ENCODE data around the gene AGTR2. TPM values are rescaled to one million over a fixed set of nuclear protein-coding genes. Genes with fewer than 3 reads are reported as not detected.
"Not testable (repeated sequence)": the region's sequence is repeated elsewhere in the genome, so short reads cannot be mapped to it uniquely, and the experiment has no call there.

Gene AGTR2
- total RNA-seq (not detected), polyA plus RNA-seq (not detected), total RNA-seq (0 reads per million in 6 experiments)

DNA sequence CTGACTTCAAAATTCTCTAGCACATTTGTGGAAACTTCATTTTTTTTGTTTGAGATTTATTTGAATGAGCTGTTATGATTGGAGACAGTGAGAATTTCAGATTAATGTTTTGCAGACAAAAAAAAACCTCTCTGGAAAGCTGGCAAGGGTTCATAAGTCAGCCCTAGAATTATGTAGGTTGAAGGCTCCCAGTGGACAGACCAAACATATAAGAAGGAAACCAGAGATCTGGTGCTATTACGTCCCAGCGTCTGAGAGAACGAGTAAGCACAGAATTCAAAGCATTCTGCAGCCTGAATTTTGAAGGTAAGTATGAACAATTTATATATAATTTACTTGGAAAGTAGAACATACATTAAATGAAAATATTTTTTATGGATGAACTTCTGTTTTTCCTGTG is at the start of gene AGTR2:
Gene AGTR2 (plus strand): TSS at position 234 of the 400 bp plus-strand sequence. CDS start 1,537 bp downstream, outside the sequence.
- Mint-ChIP-seq H3K4me1 (no peaks in the 10 kb centered on the region), H3K36me3 (no peaks in the 10 kb centered on the region), H3K4me3 (no peak within 1 kb of the TSS), H3K27ac (no peak within 1 kb of the TSS), H3K9me3 (peaks cover 0 to 4% (median 0%) of the 10 kb centered on the region in 9 donors), H3K27me3 (no peaks in the 10 kb centered on the region)
- POLR2A ChIA-PET, result no interaction called here
- DNase-seq (no peak), ATAC-seq (no peak)

DNA sequence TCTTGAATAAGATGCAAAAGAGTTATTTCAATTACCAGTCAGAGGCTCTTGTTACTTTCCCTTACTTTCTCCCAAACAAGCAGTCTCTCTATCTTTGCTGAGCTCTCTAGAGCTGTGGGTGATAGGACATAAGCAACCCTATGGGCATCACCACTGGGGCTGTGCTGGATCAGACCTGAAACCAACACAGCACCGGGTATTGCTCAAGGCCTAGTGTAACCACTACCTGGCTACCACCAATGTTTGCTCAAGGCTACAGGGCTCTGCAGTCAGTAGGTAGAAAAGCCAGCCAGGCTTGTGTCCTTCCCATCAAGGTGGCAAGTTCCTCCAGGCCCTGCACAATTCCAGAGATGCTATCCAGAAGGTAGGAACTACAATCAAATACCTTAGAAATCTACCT is 35.3 kb upstream of the AGTR2 start:
- POLR2A ChIA-PET, result interaction anchor here (0.6 kb wide), 1 partner anchor 1191 kb away, joined by 3 read pairs; no protein-coding TSS in a partner anchor
- DNase-seq, result no peak
- Mint-ChIP-seq H3K9me3 (peaks cover 0 to 8% (median 0%) of the 10 kb centered on the region in 9 donors), H3K27me3 (no peaks in the 10 kb centered on the region), H3K4me3 (no peak overlapping the region), H3K27ac (no peak overlapping the region), H3K36me3 (no peaks in the 10 kb centered on the region), H3K4me1 (no peaks in the 10 kb centered on the region)
- ATAC-seq, result no peak

GRCh38 chrX:116141270-116141669 is 29.3 kb upstream of the AGTR2 start:
- H3K4me1 Mint-ChIP-seq, H3K27me3 Mint-ChIP-seq, H3K4me3 Mint-ChIP-seq, ATAC-seq, H3K9me3 Mint-ChIP-seq, H3K36me3 Mint-ChIP-seq, POLR2A ChIA-PET, DNase-seq, H3K27ac Mint-ChIP-seq: not testable (repeated sequence)

- POLR2A ChIA-PET, result no interaction called here
- DNase-seq (no peak), ATAC-seq (no peak)
- no peaks in the 10 kb centered on the region for H3K36me3 Mint-ChIP-seq
- no peaks in the 10 kb centered on the region for H3K4me1 Mint-ChIP-seq
- no peak overlapping the region for H3K27ac Mint-ChIP-seq
- no peaks in the 10 kb centered on the region for H3K27me3 Mint-ChIP-seq
- no peak overlapping the region for H3K4me3 Mint-ChIP-seq
- peaks cover 0 to 9% (median 0%) of the 10 kb centered on the region in 9 donors for H3K9me3 Mint-ChIP-seq
Observed at GRCh38 chrX:116142976-116143375, 27.6 kb upstream of the AGTR2 start.

DNA sequence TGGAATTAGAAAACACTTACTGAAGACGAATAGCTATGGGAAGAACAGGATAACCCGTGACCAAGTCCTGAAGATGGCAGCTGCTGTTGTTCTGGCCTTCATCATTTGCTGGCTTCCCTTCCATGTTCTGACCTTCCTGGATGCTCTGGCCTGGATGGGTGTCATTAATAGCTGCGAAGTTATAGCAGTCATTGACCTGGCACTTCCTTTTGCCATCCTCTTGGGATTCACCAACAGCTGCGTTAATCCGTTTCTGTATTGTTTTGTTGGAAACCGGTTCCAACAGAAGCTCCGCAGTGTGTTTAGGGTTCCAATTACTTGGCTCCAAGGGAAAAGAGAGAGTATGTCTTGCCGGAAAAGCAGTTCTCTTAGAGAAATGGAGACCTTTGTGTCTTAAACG is 2.4 kb downstream of the AGTR2 start:
- ATAC-seq (no peak), DNase-seq (no peak)
- no peak overlapping the region for H3K27ac Mint-ChIP-seq
- H3K36me3 Mint-ChIP-seq, result no peaks in the 10 kb centered on the region
- POLR2A ChIA-PET, result no interaction called here
- no peaks in the 10 kb centered on the region for H3K4me1 Mint-ChIP-seq
- no peaks in the 10 kb centered on the region for H3K27me3 Mint-ChIP-seq
- H3K4me3 Mint-ChIP-seq, result no peak overlapping the region
- no peaks in the 10 kb centered on the region for H3K9me3 Mint-ChIP-seq

- no peaks in the 10 kb centered on the region for H3K4me1 Mint-ChIP-seq
- H3K27me3 Mint-ChIP-seq, result no peaks in the 10 kb centered on the region
- ATAC-seq (no peak), DNase-seq (no peak)
- H3K27ac Mint-ChIP-seq, result no peak overlapping the region
- H3K9me3 Mint-ChIP-seq, result peaks cover 0 to 10% (median 2%) of the 10 kb centered on the region in 9 donors
- POLR2A ChIA-PET, result no interaction called here
- H3K4me3 Mint-ChIP-seq, result no peak overlapping the region
- peaks cover 0 to 5% (median 0%) of the 10 kb centered on the region in 3 donors for H3K36me3 Mint-ChIP-seq
Observed at GRCh38 chrX:116181300-116181699, 10.8 kb downstream of the AGTR2 start.

GRCh38 chrX:116185163-116185562 is 14.6 kb downstream of the AGTR2 start:
- no peak overlapping the region for H3K27ac Mint-ChIP-seq
- DNase-seq (no peak), ATAC-seq (no peak)
- POLR2A ChIA-PET, result no interaction called here
- H3K4me1 Mint-ChIP-seq, result no peaks in the 10 kb centered on the region
- H3K27me3 Mint-ChIP-seq, result no peaks in the 10 kb centered on the region
- H3K36me3 Mint-ChIP-seq, result peaks cover 0 to 5% (median 0%) of the 10 kb centered on the region in 3 donors
- H3K9me3 Mint-ChIP-seq, result peaks cover 0 to 16% (median 3%) of the 10 kb centered on the region in 9 donors
- no peak overlapping the region for H3K4me3 Mint-ChIP-seq

- H3K36me3 Mint-ChIP-seq, result no peaks in the 10 kb centered on the region
- no peak for DNase-seq
- no peak overlapping the region for H3K4me3 Mint-ChIP-seq
- peaks cover 0 to 13% (median 0%) of the 10 kb centered on the region in 9 donors for H3K9me3 Mint-ChIP-seq
- no peaks in the 10 kb centered on the region for H3K4me1 Mint-ChIP-seq
- no peaks in the 10 kb centered on the region for H3K27me3 Mint-ChIP-seq
- POLR2A ChIA-PET, result no interaction called here
- H3K27ac Mint-ChIP-seq, result no peak overlapping the region
- no peak for ATAC-seq
Observed at GRCh38 chrX:116194649-116195048, 24.1 kb downstream of the AGTR2 start.

DNA sequence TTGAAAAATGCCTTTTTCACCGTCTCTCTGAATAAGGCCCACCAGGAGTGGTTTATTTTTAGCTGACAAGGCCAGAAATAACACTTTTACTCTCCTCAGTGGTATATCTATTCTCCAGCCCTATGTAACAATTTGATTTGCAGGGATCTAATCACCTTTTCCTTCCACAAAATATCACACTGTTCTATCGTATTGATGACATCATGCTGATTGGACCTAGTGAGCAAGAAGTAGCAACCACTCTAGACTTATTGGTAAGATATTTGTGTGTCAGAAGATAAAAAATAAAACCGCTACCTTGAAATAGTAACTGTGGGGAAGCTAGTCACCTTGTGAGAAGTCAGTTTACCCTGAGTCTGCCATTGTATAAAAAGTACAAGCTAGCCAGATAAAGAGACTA is 27.7 kb downstream of the AGTR2 start:
- no peaks in the 10 kb centered on the region for H3K9me3 Mint-ChIP-seq
- H3K4me1 Mint-ChIP-seq, result no peaks in the 10 kb centered on the region
- no peak overlapping the region for H3K4me3 Mint-ChIP-seq
- POLR2A ChIA-PET, result no interaction called here
- no peaks in the 10 kb centered on the region for H3K36me3 Mint-ChIP-seq
- H3K27ac Mint-ChIP-seq, result no peak overlapping the region
- H3K27me3 Mint-ChIP-seq, result no peaks in the 10 kb centered on the region
- DNase-seq (no peak), ATAC-seq (no peak)

GRCh38 chrX:116198810-116199209 is 28.3 kb downstream of the AGTR2 start:
- Mint-ChIP-seq H3K27me3 (no peaks in the 10 kb centered on the region), H3K36me3 (no peaks in the 10 kb centered on the region), H3K4me3 (no peak overlapping the region), H3K4me1 (no peaks in the 10 kb centered on the region), H3K27ac (no peak overlapping the region), H3K9me3 (no peaks in the 10 kb centered on the region)
- no peak for DNase-seq
- ATAC-seq, result no peak
- POLR2A ChIA-PET, result no interaction called here

DNA sequence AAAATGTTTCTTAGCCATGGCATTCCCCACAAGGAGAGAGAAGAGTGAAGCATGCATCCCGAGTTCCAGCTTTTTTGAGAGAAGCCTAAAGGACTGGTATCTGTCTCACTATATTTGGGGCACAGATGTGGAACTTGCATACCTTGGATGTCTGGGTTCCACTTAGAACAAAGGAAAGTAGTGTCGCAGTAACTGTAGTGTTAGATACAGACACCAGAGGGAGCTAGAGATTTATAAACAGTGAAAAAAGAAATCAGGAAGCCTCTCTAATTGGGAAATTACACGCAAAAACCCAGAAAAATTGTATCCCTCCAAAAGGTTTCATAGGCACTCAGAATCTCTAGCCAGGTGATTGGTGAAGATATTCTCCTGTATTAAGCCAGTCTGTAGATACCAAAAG is 34.4 kb downstream of the AGTR2 start:
- ATAC-seq, result no peak
- DNase-seq, result no peak
- Mint-ChIP-seq H3K27me3 (no peaks in the 10 kb centered on the region), H3K4me3 (no peak overlapping the region), H3K27ac (no peak overlapping the region), H3K9me3 (peaks cover 0 to 2% (median 0%) of the 10 kb centered on the region in 9 donors), H3K36me3 (no peaks in the 10 kb centered on the region), H3K4me1 (no peaks in the 10 kb centered on the region)
- POLR2A ChIA-PET, result no interaction called here

DNA sequence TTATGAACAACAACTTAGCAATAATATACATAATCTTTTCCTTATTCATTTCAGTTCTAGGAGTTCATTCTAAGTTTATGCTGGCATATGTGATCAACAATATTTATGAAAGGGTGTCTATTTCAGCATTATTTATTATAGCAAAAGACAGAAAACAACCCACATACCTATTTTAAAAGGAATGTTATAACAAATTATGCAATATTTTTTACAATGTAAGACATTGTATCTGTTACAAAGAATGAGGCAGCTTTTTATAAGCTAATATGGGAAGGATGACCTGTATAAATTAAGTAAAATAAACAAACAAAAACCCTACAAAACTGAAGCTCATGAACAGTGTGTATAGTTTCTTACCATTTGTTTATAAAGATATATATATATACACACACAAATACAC is 42.7 kb downstream of the AGTR2 start:
- DNase-seq (no peak), ATAC-seq (no peak)
- Mint-ChIP-seq H3K27ac (no peak overlapping the region), H3K9me3 (peaks cover 0 to 10% (median 3%) of the 10 kb centered on the region in 9 donors), H3K4me3 (no peak overlapping the region), H3K36me3 (no peaks in the 10 kb centered on the region), H3K4me1 (no peaks in the 10 kb centered on the region), H3K27me3 (no peaks in the 10 kb centered on the region)
- POLR2A ChIA-PET, result no interaction called here

DNA sequence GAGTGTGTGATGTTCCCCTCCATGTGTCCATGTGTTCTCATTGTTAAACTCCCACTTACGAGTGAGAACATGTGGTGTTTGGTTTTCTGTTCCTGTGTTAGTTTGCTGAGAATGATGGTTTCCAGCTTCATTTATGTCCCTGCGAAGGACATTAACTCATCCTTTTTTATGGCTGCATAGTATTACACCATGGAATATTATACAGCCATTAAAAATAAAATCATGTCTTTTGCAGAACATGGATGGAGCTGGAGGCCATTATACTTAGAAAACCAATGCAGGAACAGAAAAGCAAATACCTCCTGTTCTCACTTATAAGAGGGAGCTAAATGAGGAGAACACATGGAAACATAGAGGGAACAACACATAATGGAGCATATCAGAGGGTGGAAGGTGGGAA is 46.5 kb downstream of the AGTR2 start:
- H3K36me3 Mint-ChIP-seq, H3K4me3 Mint-ChIP-seq, H3K27ac Mint-ChIP-seq, POLR2A ChIA-PET, DNase-seq, H3K4me1 Mint-ChIP-seq, H3K27me3 Mint-ChIP-seq, ATAC-seq: not testable (repeated sequence)
- H3K9me3 Mint-ChIP-seq, result peaks cover 0 to 13% (median 3%) of the 10 kb centered on the region in 9 donors
